Left colon (tissue), 2 donors: ENCODE measurements around the gene MYO1B. TPM values are rescaled to one million over a fixed set of nuclear protein-coding genes. Genes with fewer than 3 reads are reported as not detected.

Experiments used
- ATAC-seq: fragments of 200-7000 bp; cut with Tn5 transposase; one replicate; pipeline ENCODE4 v1.9.1; 2020; ENCODE audit warnings: mild to moderate bottlenecking, moderate library complexity
- DNase-seq, 2 donors: peaks; one replicate each; pipeline ENCODE4 v3.0.0-alpha.2; 2020
- intact Hi-C, 2 donors: fragments of 100-400 bp; cut with DNase I in 1 of 2; cut with micrococcal nuclease in 1 of 2; formaldehyde crosslinking; loops; one replicate each; pipeline versions ENCODE4 v1.11.2 to v1.14.0; 2022; cut with DNase I, micrococcal nuclease
- total RNA-seq, 2 donors: library from RNA; stranded (reverse); fragmentation: NEBNext Ultra II Directional; extraction: Animal tissue kit (Norgen Biotek cat#: 25700); gene quantifications; one replicate each; pipeline ENCODE4 v1.2.1, GENCODE V29; 2021
- donor health status: DM: no; HTN: no; CAD: no.
- donor health status: DM: yes; HTN: yes; CAD: no.

MYO1B gene
- total RNA-seq, 2 donors from 2014 or later, result 62.1 to 63.2 TPM

GRCh38 chr2:191341436-191341835 lies 96.2 kb downstream of the MYO1B start:
- intact Hi-C loops, result no loop called here
- ATAC-seq (no peak), DNase-seq (no peak)

GRCh38 chr2:191343796-191344338 lies 98.7 kb downstream of the MYO1B start:
- intact Hi-C loops, result no loop called here
- ATAC-seq (peak; percentile 92), DNase-seq (no peak)

DNA sequence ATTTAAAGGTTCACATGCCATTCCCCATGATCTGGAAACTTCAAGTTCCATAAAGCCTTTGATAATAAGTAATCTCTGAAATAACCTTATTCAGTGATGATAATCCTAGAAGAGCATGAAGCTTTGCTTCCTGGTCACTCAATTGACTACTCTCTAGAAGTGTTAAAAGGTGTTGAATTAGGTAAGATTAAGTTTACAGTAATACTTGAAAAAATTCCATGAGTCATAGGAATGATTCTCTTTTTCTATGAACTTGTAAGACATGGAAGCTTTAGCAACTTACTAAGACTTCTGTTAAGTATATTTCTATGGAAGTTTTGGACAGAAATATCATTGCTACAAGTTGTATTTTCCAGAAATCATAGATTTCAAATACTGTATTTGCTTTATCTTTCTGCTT lies 100.6 kb downstream of the MYO1B start:
- no peak for ATAC-seq
- DNase-seq, result no peak
- intact Hi-C loops, result no loop called here

- DNase-seq (no peak), ATAC-seq (no peak)
- intact Hi-C loops, result no loop called here
Measured at GRCh38 chr2:191347154-191347553, 102.0 kb downstream of the MYO1B start.

- ATAC-seq (no peak), DNase-seq (no peak)
Measured at GRCh38 chr2:191347881-191348280, 102.7 kb downstream of the MYO1B start.

GRCh38 chr2:191349990-191350389 lies 104.8 kb downstream of the MYO1B start:
- ATAC-seq, result no peak
- intact Hi-C loops, result no loop called here

More at GRCh38 chr2:191347881-191348280, 102.7 kb downstream of the MYO1B start:
- intact Hi-C loops, result no loop called here

DNA sequence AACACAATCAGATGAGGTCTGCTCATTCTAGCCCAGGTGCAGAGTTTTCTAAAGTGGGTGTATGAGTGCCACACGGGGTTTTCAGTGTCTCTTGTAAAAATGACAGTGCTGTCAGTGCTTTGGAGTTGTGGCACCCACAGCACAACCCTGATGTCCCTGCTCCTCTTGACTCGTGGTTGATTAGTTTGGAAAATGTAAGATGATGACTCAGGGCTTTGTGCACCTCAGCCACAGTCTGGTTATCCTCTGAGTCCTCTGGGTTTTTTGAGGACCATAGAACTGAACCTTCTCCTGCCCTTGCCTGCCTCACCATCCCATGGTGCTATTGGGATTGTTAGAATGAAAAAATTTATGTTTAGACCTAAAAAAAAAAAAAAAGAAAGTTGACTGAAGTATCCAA lies 105.6 kb downstream of the MYO1B start:
- ATAC-seq, result no peak
- DNase-seq, result no peak
- intact Hi-C loops, result no loop called here

More at GRCh38 chr2:191349990-191350389, 104.8 kb downstream of the MYO1B start:
- no peak for DNase-seq

- DNase-seq (no peak), ATAC-seq (no peak)
- intact Hi-C loops, result no loop called here
Measured at GRCh38 chr2:191351298-191351697, 106.1 kb downstream of the MYO1B start.

DNA sequence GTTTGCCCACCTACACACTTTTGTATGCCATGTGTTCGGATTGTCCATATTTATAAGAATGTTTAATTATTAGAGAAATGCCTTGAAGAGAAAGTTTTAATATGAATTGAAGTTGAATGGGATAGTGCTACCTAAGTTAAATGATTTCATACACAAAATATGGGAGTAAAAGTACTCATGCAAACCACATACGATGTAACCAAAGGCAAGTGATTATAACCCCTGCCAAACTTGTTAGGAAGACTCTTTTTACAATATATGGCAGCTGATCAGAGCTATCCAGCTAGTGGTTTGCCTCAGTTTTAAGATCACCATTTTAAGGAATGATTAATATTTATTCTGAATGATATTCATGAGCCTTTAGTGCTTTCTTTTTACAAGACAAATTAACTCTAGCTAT lies 106.7 kb downstream of the MYO1B start:
- DNase-seq, result no peak
- intact Hi-C loops, result no loop called here
- ATAC-seq, result no peak

- DNase-seq (no peak), ATAC-seq (no peak)
- intact Hi-C loops, result no loop called here
Measured at GRCh38 chr2:191352536-191352935, 107.3 kb downstream of the MYO1B start.

DNA sequence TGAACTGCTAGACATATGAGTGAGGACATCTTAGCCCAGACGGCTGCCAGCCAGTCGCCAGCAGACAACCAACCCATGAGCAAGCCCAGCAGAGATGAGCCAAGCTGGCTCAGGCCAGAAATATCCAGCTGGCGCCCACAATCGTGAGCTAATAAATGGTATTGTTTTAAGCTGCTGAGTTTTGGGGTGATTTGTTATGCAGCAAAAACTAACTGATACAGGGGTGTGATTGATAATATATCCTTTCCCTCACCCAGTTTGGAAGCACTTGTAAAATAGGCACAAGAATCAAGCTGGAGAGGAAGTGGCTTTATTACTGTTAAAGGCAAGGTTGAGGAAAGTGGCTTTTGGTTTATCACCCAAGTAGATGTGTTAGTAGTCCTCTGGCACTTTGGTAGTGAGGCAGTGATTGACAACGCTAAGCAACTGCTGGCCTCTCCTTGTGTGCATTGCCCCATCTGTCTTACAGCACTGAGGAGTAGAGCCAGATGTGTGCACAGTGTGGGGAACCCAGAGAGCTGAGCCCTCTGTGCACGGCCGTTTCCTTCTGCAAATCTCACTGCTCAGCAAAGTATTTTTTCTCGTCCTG lies 110.1 kb downstream of the MYO1B start:
- DNase-seq, result no peak

GRCh38 chr2:191357678-191358077 lies 112.5 kb downstream of the MYO1B start:
- intact Hi-C loops, result no loop called here
- DNase-seq, result no peak
- ATAC-seq, result no peak

More for the DNA sequence above, 110.1 kb downstream of the MYO1B start:
- no peak for ATAC-seq
- intact Hi-C loops, result no loop called here

- DNase-seq (no peak), ATAC-seq (no peak)
- intact Hi-C loops, result no loop called here
Measured at GRCh38 chr2:191358325-191359025, 113.3 kb downstream of the MYO1B start.

DNA sequence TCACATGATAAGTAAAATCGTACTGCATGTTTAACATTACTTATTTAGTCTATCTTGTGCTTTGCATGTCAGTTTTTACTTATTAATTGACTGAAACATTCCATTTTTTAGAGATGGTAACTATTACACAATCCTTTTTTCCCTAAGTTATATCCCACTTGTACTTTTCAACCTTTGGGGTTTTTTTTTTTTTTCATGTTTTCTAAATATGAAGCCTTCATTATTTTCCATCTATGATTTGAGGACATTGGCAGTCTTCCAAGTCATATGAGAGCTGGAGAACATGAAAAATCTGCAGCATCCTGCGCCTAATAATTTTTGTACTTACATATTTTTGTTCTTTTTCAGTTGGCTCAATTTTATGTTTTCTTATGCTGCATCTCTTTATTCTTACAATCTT lies 113.9 kb downstream of the MYO1B start:
- intact Hi-C loops, result no loop called here
- ATAC-seq (no peak), DNase-seq (no peak)

- intact Hi-C loops, result no loop called here
Measured at GRCh38 chr2:191360918-191361317, 115.7 kb downstream of the MYO1B start.

DNA sequence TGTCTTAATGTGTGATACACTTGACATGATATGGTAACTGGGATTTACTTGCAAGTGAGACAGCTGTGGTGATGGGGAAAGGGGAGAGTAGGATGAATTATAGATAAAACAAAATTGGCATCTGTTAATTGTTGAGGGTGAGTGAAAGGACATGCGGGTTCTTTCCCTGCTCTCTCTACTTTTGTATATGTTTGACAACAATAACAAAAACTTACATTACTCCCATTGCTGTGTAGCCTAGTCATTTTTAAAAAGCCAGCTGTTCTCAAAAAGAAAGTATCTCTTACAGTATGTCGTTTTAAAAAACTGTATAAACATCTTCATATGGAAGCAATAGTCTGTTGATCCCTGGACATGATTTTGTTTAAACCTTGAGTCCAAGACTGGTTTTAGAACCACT lies 117.6 kb downstream of the MYO1B start:
- no peak for DNase-seq
- ATAC-seq, result no peak
- intact Hi-C loops, result no loop called here

More at GRCh38 chr2:191360918-191361317, 115.7 kb downstream of the MYO1B start:
- DNase-seq, result no peak
- no peak for ATAC-seq

GRCh38 chr2:191363267-191363666 lies 118.1 kb downstream of the MYO1B start:
- DNase-seq, result no peak
- no peak for ATAC-seq
- intact Hi-C loops, result no loop called here

- DNase-seq, result no peak
- intact Hi-C loops, result no loop called here
- peak; percentile 79 for ATAC-seq
Measured at GRCh38 chr2:191365089-191365488, 119.9 kb downstream of the MYO1B start.

DNA sequence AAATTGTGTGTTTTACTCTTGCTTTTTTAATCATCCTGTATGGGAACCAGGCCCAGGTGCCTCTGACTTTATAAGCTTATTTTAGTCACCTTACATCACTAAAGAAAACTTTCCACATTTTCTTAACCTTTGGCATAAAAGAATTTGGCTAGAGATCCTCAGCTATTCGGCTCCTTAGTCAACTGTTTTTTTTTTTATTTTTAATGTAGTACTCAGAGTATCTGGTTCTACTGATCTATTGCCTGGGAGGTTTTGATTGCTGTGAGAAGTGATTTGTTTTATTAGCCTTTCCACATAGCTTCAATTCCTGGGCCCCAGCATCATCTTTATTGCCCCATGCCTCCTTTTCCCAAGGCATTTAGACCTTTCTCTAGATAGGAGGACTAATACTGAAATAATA lies 121.0 kb downstream of the MYO1B start:
- intact Hi-C loops, result no loop called here
- no peak for DNase-seq
- ATAC-seq, result no peak

- intact Hi-C loops, result no loop called here
- no peak for DNase-seq
- ATAC-seq, result no peak
Measured at GRCh38 chr2:191369034-191369433, 123.8 kb downstream of the MYO1B start.
